GM12878 (cell line): ENCODE measurements around the gene NPR3.

Experiments
- CTCF ChIP-seq, 3 experiments: IDR thresholded peaks in 2 of 3; conservative IDR thresholded peaks in 1 of 3; 2 replicates each; pipeline ENCODE4 v1.5.1; 2011; ENCODE audit warnings: low read depth in 3 of 3, low read length in 3 of 3, mild to moderate bottlenecking in 3 of 3, control low read depth in 2 of 3, moderate library complexity in 2 of 3, inconsistent platforms in 1 of 3, mixed read lengths in 1 of 3; ENCODE audit not compliant: control insufficient read depth in 2 of 3, insufficient read depth in 1 of 3; ENCODE audit errors: extremely low read depth in 1 of 3
- E2F8 ChIP-seq: fragments of 450-650 bp; IDR thresholded peaks from 2 replicates; pipeline ENCODE4 v1.6.1; 2018; ENCODE audit warnings: mild to moderate bottlenecking, low read depth, moderate library complexity; ENCODE audit not compliant: partially characterized antibody
- FOXM1 ChIP-seq: IDR thresholded peaks from 2 replicates; pipeline ENCODE4 v1.6.1; 2012; ENCODE audit warnings: low read depth, mild to moderate bottlenecking, inconsistent platforms, low read length, moderate library complexity
- HDGF ChIP-seq: fragments of 450-650 bp; IDR thresholded peaks from 2 replicates; pipeline ENCODE4 v1.6.1; 2016; ENCODE audit warnings: antibody characterized with exemption
- MEF2A ChIP-seq: IDR thresholded peaks from 2 replicates; pipeline ENCODE4 v1.6.1; 2011; ENCODE audit warnings: low read depth, mild to moderate bottlenecking, low read length, moderate library complexity; ENCODE audit not compliant: insufficient read depth
- MYB ChIP-seq: fragments of 150-350 bp; IDR thresholded peaks from 2 replicates; pipeline ENCODE4 v1.6.1; 2014; ENCODE audit warnings: mild to moderate bottlenecking, low read depth, low read length, borderline replicate concordance
- NR2C2 ChIP-seq: IDR thresholded peaks from 2 replicates; pipeline ENCODE4 v1.6.1; 2011; ENCODE audit warnings: borderline replicate concordance, low read depth; ENCODE audit not compliant: control insufficient read depth, insufficient read length
- POLR2A ChIP-seq: IDR thresholded peaks from 2 replicates; pipeline ENCODE4 v1.6.1; 2011; ENCODE audit warnings: low read depth, mild to moderate bottlenecking, low read length
- RAD51 ChIP-seq: fragments of 450-650 bp; IDR thresholded peaks from 2 replicates; pipeline ENCODE4 v1.6.1; 2016; ENCODE audit warnings: moderate library complexity, mild to moderate bottlenecking, inconsistent platforms
- SRF ChIP-seq, 2 experiments: IDR thresholded peaks; 2 replicates each; pipeline ENCODE4 v1.6.1; 2011; ENCODE audit warnings: low read depth in 2 of 2, low read length in 2 of 2, mild to moderate bottlenecking in 1 of 2, moderate library complexity in 1 of 2
- USF1 ChIP-seq: IDR thresholded peaks from 2 replicates; pipeline ENCODE4 v1.6.1; 2011; ENCODE audit warnings: borderline replicate concordance, low read depth, mild to moderate bottlenecking, moderate library complexity, mixed read lengths, low read length; ENCODE audit not compliant: insufficient read depth; ENCODE audit errors: extremely low read length
- ZNF24 ChIP-seq: fragments of 450-650 bp; IDR thresholded peaks from 2 replicates; pipeline ENCODE4 v1.6.1; 2017; ENCODE audit warnings: antibody characterized with exemption, mild to moderate bottlenecking

GRCh38 chr5:32808783-32809182 lies 97.7 kb downstream of the NPR3 start:
- no peak for TF ChIP-seq POLR2A
- no peak for TF ChIP-seq USF1
- no peak for TF ChIP-seq MYB
- no peak for TF ChIP-seq NR2C2
- no peak for TF ChIP-seq RAD51
- TF ChIP-seq CTCF (IDR thresholded peaks at IDR 0.05 in 2 of 3, conservative IDR thresholded peaks at IDR 0.05 in 1 of 3; ENCODE audit: control insufficient read depth in 2 of 3, extremely low read depth in 1 of 3, insufficient read depth in 1 of 3, low read depth in 3 of 3, low read length in 3 of 3): no peak
- TF ChIP-seq E2F8: no peak
- no peak for TF ChIP-seq SRF (IDR thresholded peaks at IDR 0.05; ENCODE audit: low read depth in 2 of 2, low read length in 2 of 2)
- TF ChIP-seq HDGF: no peak
- no peak for TF ChIP-seq ZNF24
- TF ChIP-seq FOXM1: no peak
- TF ChIP-seq MEF2A: no peak
